K562 (cell line): ENCODE measurements around the gene PPP1R14C. TPM values are rescaled to one million over a fixed set of nuclear protein-coding genes. Genes with fewer than 3 reads are reported as not detected.

Source experiments
- ASH1L ChIP-seq: fragments of 450-650 bp; IDR thresholded peaks from 2 replicates; pipeline ENCODE4 v1.6.1; 2018; ENCODE audit warnings: borderline replicate concordance, mild to moderate bottlenecking, low read depth; ENCODE audit not compliant: partially characterized antibody
- DMBX1 ChIP-seq: fragments of 250-450 bp; sonication (Bioruptor Pico); IDR thresholded peaks from 2 replicates; pipeline ENCODE4 v1.8.0; 2022; ENCODE audit warnings: inconsistent platforms, mild to moderate bottlenecking, moderate library complexity, borderline replicate concordance
- ESRRB ChIP-seq: fragments of 250-450 bp; sonication (Bioruptor Pico); IDR thresholded peaks from 2 replicates; pipeline ENCODE4 v1.5.0; 2020; ENCODE audit warnings: mild to moderate bottlenecking, moderate library complexity, borderline replicate concordance
- FOXM1 ChIP-seq, 2 experiments: fragments of 450-650 bp in 1 of 2; sonication (generic) in 1 of 2; formaldehyde crosslinking in 1 of 2; IDR thresholded peaks; 2 replicates each; pipeline versions ENCODE4 v1.6.1 to v1.9.0; 2017 to 2022; ENCODE audit warnings: low read depth in 2 of 2, mild to moderate bottlenecking in 2 of 2, missing genetic modification reagents in 1 of 2, moderate library complexity in 1 of 2
- RBM17 ChIP-seq: fragments of 200-400 bp; formaldehyde crosslinking; IDR thresholded peaks from 2 replicates; pipeline ENCODE4 v1.6.1; 2017; ENCODE audit warnings: low read depth, mild to moderate bottlenecking, low read length, borderline replicate concordance
- STAG1 ChIP-seq: sonication (generic); formaldehyde crosslinking; IDR thresholded peaks from 2 replicates; pipeline ENCODE4 v1.5.0; 2020; ENCODE audit warnings: missing genetic modification reagents, borderline replicate concordance
- ZBTB26 ChIP-seq: fragments of 450-650 bp; formaldehyde crosslinking; IDR thresholded peaks from 2 replicates; pipeline ENCODE4 v1.4.0; 2022; ENCODE audit warnings: missing genetic modification characterization
- ZBTB43 ChIP-seq: sonication (generic); formaldehyde crosslinking; IDR thresholded peaks from 2 replicates; pipeline ENCODE4 v1.8.0; 2023; ENCODE audit warnings: mild to moderate bottlenecking, missing genetic modification reagents
- ZEB2 ChIP-seq: fragments of 450-650 bp; IDR thresholded peaks from 2 replicates; pipeline ENCODE4 v1.6.1; 2016
- ZNF184 ChIP-seq: sonication (generic); formaldehyde crosslinking; IDR thresholded peaks from 2 replicates; pipeline ENCODE4 v1.5.0; 2020; ENCODE audit warnings: missing genetic modification reagents
- ZNF280B ChIP-seq: fragments of 250-450 bp; sonication (Bioruptor Pico); IDR thresholded peaks from 2 replicates; pipeline ENCODE4 v1.5.1; 2021; ENCODE audit warnings: mild to moderate bottlenecking
- ZNF551 ChIP-seq: fragments of 250-450 bp; sonication (Bioruptor Pico); IDR thresholded peaks from 2 replicates; pipeline ENCODE4 v1.5.0; 2021; ENCODE audit warnings: mild to moderate bottlenecking, moderate library complexity
- polyA plus RNA-seq, 8 experiments: library from polyadenylated mRNA; depleted of rRNA in 4 of 8; stranded (reverse) in 5 of 8; unstranded in 3 of 8; fragments of >200 nt; fragmentation: Nextera tagmentation in 2 of 8; fragmentation: Illumina TruSeq in 1 of 8; extraction: Ambion mirVana in 2 of 8; extraction: Trizol in 1 of 8; gene quantifications; 2 replicates each; pipeline versions ENCODE4 v1.2.1 to v1.2.3, GENCODE V29; 2011 to 2014; ENCODE audit warnings: inconsistent platforms in 1 of 8, missing spikeins in 1 of 8
- total RNA-seq, 7 experiments: library from RNA; depleted of rRNA in 6 of 7; stranded (reverse); fragments of >200 nt in 6 of 7; fragmentation: Illumina TruSeq in 2 of 7; extraction: Trizol in 2 of 7; gene quantifications; 2 replicates each; pipeline versions ENCODE4 v1.2.1 to v1.2.3, GENCODE V29; 2011 to 2021; ENCODE audit warnings: low replicate concordance in 1 of 7
- TF ChIP-seq, protein P1 (sequence below): sonication (generic); formaldehyde crosslinking; IDR thresholded peaks from 2 replicates; pipeline ENCODE4 v1.8.0; 2022; ENCODE audit warnings: missing genetic modification reagents, mild to moderate bottlenecking, borderline replicate concordance
- TF ChIP-seq, protein P2 (sequence below): IDR thresholded peaks from 3 replicates; pipeline ENCODE4 v1.6.1; 2011; ENCODE audit warnings: borderline replicate concordance, mild to moderate bottlenecking; ENCODE audit not compliant: insufficient read length, insufficient read depth
- TF ChIP-seq, protein P3 (sequence below): sonication (generic); formaldehyde crosslinking; IDR thresholded peaks from 2 replicates; pipeline ENCODE4 v1.8.0; 2022; ENCODE audit warnings: mild to moderate bottlenecking, missing genetic modification reagents
- TF ChIP-seq, protein P4 (sequence below): sonication (generic); formaldehyde crosslinking; IDR thresholded peaks from 2 replicates; pipeline ENCODE4 v1.8.0; 2022; ENCODE audit warnings: mild to moderate bottlenecking, missing genetic modification reagents, borderline replicate concordance

Gene PPP1R14C
- total and polyA plus RNA-seq, 9 of the 15 experiments (the other 6 are each of a cell fraction or from before 2014, with no cell fraction given), result 4.5 to 16.6 (median 11.9) TPM

DNA sequence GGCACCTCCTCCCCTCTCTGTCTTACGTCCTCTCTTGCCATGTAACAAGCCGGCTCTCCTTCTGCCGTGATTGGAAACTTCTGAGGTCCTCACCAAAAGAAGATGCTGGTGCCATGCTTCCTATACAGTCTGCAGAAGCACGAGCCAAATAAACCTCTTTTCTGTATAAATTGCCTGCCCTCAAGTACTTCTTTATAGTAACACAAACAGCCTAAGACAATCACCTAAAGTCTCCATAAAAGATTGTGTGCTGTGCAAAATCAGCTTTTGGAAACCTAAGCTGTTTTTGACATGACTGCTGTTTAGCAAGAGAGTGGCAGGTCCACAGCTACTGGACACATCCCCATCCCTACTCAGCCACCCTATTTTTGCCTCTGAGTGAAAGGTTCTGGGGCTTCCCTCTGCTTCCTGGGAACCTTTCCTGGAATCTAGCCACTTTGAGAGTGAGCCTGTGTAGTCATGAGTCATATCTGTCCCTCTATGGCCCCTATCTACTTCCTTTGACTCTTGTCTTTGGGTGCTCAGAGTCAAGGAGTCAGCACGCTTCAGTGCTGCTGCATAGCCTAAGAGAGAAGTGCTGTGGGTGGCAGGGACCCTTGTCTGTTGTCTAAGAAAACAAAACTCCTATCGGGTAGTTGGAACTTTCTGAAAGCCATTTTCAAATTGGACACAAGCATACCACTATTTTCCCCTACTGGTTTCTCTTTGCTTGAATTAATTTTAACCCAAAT lies 110.0 kb downstream of the PPP1R14C start (continued):
- TF ChIP-seq ZBTB43, result no peak
- TF ChIP-seq, protein P1, sequence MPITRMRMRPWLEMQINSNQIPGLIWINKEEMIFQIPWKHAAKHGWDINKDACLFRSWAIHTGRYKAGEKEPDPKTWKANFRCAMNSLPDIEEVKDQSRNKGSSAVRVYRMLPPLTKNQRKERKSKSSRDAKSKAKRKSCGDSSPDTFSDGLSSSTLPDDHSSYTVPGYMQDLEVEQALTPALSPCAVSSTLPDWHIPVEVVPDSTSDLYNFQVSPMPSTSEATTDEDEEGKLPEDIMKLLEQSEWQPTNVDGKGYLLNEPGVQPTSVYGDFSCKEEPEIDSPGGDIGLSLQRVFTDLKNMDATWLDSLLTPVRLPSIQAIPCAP, result no peak
- no peak for TF ChIP-seq ZNF184 (CRISPR knock-in tag)
- no peak for TF ChIP-seq ZNF551 (CRISPR knock-in tag)
- no peak for TF ChIP-seq DMBX1
- TF ChIP-seq, protein P2, sequence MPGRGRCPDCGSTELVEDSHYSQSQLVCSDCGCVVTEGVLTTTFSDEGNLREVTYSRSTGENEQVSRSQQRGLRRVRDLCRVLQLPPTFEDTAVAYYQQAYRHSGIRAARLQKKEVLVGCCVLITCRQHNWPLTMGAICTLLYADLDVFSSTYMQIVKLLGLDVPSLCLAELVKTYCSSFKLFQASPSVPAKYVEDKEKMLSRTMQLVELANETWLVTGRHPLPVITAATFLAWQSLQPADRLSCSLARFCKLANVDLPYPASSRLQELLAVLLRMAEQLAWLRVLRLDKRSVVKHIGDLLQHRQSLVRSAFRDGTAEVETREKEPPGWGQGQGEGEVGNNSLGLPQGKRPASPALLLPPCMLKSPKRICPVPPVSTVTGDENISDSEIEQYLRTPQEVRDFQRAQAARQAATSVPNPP, result no peak
- no peak for TF ChIP-seq ASH1L
- no peak for TF ChIP-seq FOXM1 (IDR thresholded peaks at IDR 0.05; ENCODE audit: low read depth)
- TF ChIP-seq FOXM1 (CRISPR knock-in tag; IDR thresholded peaks at IDR 0.05; ENCODE audit: low read depth), result no peak
- no peak for TF ChIP-seq ZNF280B (CRISPR knock-in tag)
- TF ChIP-seq, protein P3, sequence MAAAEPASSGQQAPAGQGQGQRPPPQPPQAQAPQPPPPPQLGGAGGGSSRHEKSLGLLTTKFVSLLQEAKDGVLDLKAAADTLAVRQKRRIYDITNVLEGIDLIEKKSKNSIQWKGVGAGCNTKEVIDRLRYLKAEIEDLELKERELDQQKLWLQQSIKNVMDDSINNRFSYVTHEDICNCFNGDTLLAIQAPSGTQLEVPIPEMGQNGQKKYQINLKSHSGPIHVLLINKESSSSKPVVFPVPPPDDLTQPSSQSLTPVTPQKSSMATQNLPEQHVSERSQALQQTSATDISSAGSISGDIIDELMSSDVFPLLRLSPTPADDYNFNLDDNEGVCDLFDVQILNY (CRISPR knock-in tag), result no peak
- TF ChIP-seq ESRRB (CRISPR knock-in tag), result no peak
- TF ChIP-seq, protein P4, sequence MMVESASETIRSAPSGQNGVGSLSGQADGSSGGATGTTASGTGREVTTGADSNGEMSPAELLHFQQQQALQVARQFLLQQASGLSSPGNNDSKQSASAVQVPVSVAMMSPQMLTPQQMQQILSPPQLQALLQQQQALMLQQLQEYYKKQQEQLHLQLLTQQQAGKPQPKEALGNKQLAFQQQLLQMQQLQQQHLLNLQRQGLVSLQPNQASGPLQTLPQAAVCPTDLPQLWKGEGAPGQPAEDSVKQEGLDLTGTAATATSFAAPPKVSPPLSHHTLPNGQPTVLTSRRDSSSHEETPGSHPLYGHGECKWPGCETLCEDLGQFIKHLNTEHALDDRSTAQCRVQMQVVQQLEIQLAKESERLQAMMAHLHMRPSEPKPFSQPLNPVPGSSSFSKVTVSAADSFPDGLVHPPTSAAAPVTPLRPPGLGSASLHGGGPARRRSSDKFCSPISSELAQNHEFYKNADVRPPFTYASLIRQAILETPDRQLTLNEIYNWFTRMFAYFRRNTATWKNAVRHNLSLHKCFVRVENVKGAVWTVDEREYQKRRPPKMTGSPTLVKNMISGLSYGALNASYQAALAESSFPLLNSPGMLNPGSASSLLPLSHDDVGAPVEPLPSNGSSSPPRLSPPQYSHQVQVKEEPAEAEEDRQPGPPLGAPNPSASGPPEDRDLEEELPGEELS (CRISPR knock-in tag), result no peak
- no peak for TF ChIP-seq RBM17
- no peak for TF ChIP-seq ZBTB26 (CRISPR knock-in tag)
- TF ChIP-seq ZEB2, result no peak
- TF ChIP-seq STAG1 (CRISPR knock-in tag), result no peak
